Measurements from ENCODE around the gene USP47. TPM values are rescaled to one million over a fixed set of nuclear protein-coding genes. Genes with fewer than 3 reads are reported as not detected.

USP47 gene
- total RNA-seq, 1 experiment from 2014 or later, result 50.4 TPM

DNA sequence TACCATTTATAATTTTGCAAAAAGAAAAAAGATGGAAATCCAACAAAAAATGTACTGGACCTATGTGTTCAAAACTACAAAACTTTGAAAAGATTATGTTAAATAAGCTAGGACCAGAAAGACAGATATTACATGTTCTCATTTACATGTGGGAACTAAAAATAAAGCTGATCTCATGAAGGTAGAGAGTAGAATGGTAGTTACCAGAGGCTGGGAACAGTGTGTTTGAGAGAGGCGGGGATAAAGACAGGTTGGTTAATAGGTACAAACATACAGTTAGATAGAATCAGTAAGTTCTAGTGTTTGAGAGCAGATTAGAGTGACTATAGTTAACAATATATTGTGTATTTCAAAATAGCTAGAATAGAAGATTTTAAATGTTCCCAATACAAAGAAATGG lies 71.6 kb downstream of the USP47 start:
- DNase-seq, result no peak
- H3K4me1 Mint-ChIP-seq (ENCODE audit: low read depth, unreplicated experiment), result no peaks in the 10 kb centered on the region
- intact Hi-C loops (cut with micrococcal nuclease; ENCODE audit: unreplicated experiment), result no loop called here
- Histone ChIP-seq H3K4me1 (no peaks in the 10 kb centered on the region), H3K27me3 (replicated peaks; ENCODE audit: control insufficient read depth, insufficient read depth, low read length) (no peaks in the 10 kb centered on the region), H3K36me3 (ENCODE audit: control insufficient read depth, insufficient read depth, low read length) (0 out of 2 replicates have a peak, but pooled peaks cover 1% of the 10 kb centered on the region), H3K9me3 (no peaks in the 10 kb centered on the region), H3K4me3 (ENCODE audit: low read depth, low read length) (no peak overlapping the region)
- no peaks in the 10 kb centered on the region for H3K9me3 Mint-ChIP-seq (ENCODE audit: unreplicated experiment)
- BruUV-seq (replicated peaks), result no TSS peak
- H3K27ac Mint-ChIP-seq (ENCODE audit: unreplicated experiment), result no peak overlapping the region
- ChIA-PET POLR2A (interaction anchor here (0.6 kb wide), 1 partner anchor 61 kb away, joined by 12 read pairs; no protein-coding TSS in a partner anchor), CTCF (no interaction called here)
- no peaks in the 10 kb centered on the region for H3K27me3 Mint-ChIP-seq (ENCODE audit: insufficient read depth, unreplicated experiment)
- TF ChIP-seq, protein P1, sequence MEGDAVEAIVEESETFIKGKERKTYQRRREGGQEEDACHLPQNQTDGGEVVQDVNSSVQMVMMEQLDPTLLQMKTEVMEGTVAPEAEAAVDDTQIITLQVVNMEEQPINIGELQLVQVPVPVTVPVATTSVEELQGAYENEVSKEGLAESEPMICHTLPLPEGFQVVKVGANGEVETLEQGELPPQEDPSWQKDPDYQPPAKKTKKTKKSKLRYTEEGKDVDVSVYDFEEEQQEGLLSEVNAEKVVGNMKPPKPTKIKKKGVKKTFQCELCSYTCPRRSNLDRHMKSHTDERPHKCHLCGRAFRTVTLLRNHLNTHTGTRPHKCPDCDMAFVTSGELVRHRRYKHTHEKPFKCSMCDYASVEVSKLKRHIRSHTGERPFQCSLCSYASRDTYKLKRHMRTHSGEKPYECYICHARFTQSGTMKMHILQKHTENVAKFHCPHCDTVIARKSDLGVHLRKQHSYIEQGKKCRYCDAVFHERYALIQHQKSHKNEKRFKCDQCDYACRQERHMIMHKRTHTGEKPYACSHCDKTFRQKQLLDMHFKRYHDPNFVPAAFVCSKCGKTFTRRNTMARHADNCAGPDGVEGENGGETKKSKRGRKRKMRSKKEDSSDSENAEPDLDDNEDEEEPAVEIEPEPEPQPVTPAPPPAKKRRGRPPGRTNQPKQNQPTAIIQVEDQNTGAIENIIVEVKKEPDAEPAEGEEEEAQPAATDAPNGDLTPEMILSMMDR (IDR thresholded peaks at IDR 0.05; ENCODE audit: insufficient read depth in 1 of 2, low read depth in 1 of 2, low read length in 1 of 2, severe bottlenecking in 1 of 2, unreplicated experiment in 1 of 2), result no peak
- peaks cover 38% of the 10 kb centered on the region for H3K36me3 Mint-ChIP-seq (ENCODE audit: insufficient read depth, unreplicated experiment)
- H3K4me3 Mint-ChIP-seq (ENCODE audit: unreplicated experiment), result no peak overlapping the region

DNA sequence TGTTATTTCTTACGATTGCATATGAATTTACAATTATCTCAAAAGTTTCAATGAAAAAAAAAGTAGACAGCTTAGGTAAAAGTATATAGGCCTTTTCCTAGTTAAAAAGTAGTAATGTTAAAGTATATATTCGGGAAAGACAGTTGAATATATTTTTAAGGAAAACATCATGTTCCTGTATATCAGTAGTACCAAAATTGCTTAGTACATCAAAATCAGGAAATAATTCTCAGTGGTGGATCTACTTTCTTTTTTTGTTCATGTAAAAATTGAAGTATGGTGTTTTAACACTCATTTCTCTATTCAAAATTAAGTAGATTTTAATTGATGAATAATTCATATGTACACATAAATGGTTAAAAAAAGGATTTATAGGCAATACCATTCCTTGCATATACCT lies 73.9 kb downstream of the USP47 start:
- Mint-ChIP-seq H3K4me3 (ENCODE audit: unreplicated experiment) (no peak overlapping the region), H3K9me3 (ENCODE audit: unreplicated experiment) (no peaks in the 10 kb centered on the region), H3K27ac (ENCODE audit: unreplicated experiment) (no peak overlapping the region), H3K4me1 (ENCODE audit: low read depth, unreplicated experiment) (no peaks in the 10 kb centered on the region), H3K36me3 (ENCODE audit: insufficient read depth, unreplicated experiment) (peaks cover 32% of the 10 kb centered on the region), H3K27me3 (ENCODE audit: insufficient read depth, unreplicated experiment) (no peaks in the 10 kb centered on the region)
- no peaks in the 10 kb centered on the region for H3K4me1 ChIP-seq
- POLR2A ChIA-PET, result interaction anchor here (0.6 kb wide), 1 partner anchor 1107 kb away, joined by 3 read pairs; no protein-coding TSS in a partner anchor
- no peak for DNase-seq
- no peaks in the 10 kb centered on the region for H3K9me3 ChIP-seq
- no peaks in the 10 kb centered on the region for H3K36me3 ChIP-seq (ENCODE audit: control insufficient read depth, insufficient read depth, low read length)
- CTCF ChIA-PET, result no interaction called here
- intact Hi-C loops (cut with micrococcal nuclease; ENCODE audit: unreplicated experiment), result no loop called here
- no peak overlapping the region for H3K4me3 ChIP-seq (ENCODE audit: low read depth, low read length)
- BruUV-seq (replicated peaks), result no TSS peak
- TF ChIP-seq, protein P1 (IDR thresholded peaks at IDR 0.05; ENCODE audit: insufficient read depth in 1 of 2, low read depth in 1 of 2, low read length in 1 of 2, severe bottlenecking in 1 of 2, unreplicated experiment in 1 of 2), result no peak
- H3K27me3 ChIP-seq (replicated peaks; ENCODE audit: control insufficient read depth, insufficient read depth, low read length), result no peaks in the 10 kb centered on the region

DNA sequence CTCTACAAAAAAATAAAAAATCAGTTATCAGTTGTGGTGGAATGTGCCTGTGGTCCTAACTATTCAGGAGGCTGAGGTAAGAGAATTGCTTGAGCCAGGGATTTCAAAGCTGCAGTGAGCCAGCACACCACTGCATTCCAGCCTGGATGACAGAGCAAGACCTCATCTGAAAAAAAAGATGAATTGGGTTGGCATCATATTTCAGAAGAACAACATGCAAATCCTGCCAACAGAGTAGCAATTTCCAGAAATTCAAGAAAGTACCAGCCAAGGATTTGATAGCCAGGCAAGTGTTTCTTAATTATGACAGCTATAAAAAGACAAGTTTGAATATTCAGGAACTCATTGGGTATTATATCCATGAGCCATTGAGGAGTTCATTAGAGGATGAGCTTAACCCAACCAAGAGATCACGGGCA lies 75.2 kb downstream of the USP47 start:
- H3K4me1 Mint-ChIP-seq (ENCODE audit: low read depth, unreplicated experiment), result no peaks in the 10 kb centered on the region
- no TSS peak for BruUV-seq (replicated peaks)
- intact Hi-C loops (cut with micrococcal nuclease; ENCODE audit: unreplicated experiment), result no loop called here
- Histone ChIP-seq H3K36me3 (ENCODE audit: control insufficient read depth, insufficient read depth, low read length) (no peaks in the 10 kb centered on the region), H3K4me1 (no peaks in the 10 kb centered on the region), H3K9me3 (no peaks in the 10 kb centered on the region), H3K4me3 (ENCODE audit: low read depth, low read length) (no peak overlapping the region), H3K27me3 (replicated peaks; ENCODE audit: control insufficient read depth, insufficient read depth, low read length) (no peaks in the 10 kb centered on the region)
- TF ChIP-seq, protein P1 (IDR thresholded peaks at IDR 0.05; ENCODE audit: insufficient read depth in 1 of 2, low read depth in 1 of 2, low read length in 1 of 2, severe bottlenecking in 1 of 2, unreplicated experiment in 1 of 2), result no peak
- no peaks in the 10 kb centered on the region for H3K9me3 Mint-ChIP-seq (ENCODE audit: unreplicated experiment)
- POLR2A ChIA-PET, result no interaction called here
- CTCF ChIA-PET, result no interaction called here
- no peak for DNase-seq
- no peak overlapping the region for H3K27ac Mint-ChIP-seq (ENCODE audit: unreplicated experiment)
- H3K4me3 Mint-ChIP-seq (ENCODE audit: unreplicated experiment), result no peak overlapping the region
- peaks cover 19% of the 10 kb centered on the region for H3K36me3 Mint-ChIP-seq (ENCODE audit: insufficient read depth, unreplicated experiment)
- H3K27me3 Mint-ChIP-seq (ENCODE audit: insufficient read depth, unreplicated experiment), result no peaks in the 10 kb centered on the region
